Left lung (tissue), 10 donors: ENCODE results near the gene TRERF1. TPM values are rescaled to one million over a fixed set of nuclear protein-coding genes. Genes with fewer than 3 reads are reported as not detected.
"Not testable (repeated sequence)": the region's sequence is repeated elsewhere in the genome, so short reads cannot be mapped to it uniquely, and the experiment has no call there.

Experiments
- ATAC-seq: fragments of 200-7000 bp; cut with Tn5 transposase; one replicate; pipeline ENCODE4 v1.9.1; 2020; ENCODE audit warnings: moderate library complexity
- DNase-seq, 4 donors: peaks; one replicate each; pipeline ENCODE4 v3.0.0-alpha.2; 2013 to 2020
- H3K27ac ChIP-seq, 2 donors: fragments of 200-600 bp; sonication (generic) in 1 of 2; one replicate each; pipeline versions ENCODE4 v1.5.0 to v1.8.0; 2020 to 2021
- H3K27me3 ChIP-seq, 2 donors: fragments of 200-600 bp; sonication (generic) in 1 of 2; one replicate each; pipeline versions ENCODE4 v1.5.0 to v1.8.0; 2020 to 2021
- H3K36me3 ChIP-seq, 2 donors: fragments of 200-600 bp; sonication (generic) in 1 of 2; one replicate each; pipeline versions ENCODE4 v1.5.0 to v1.8.0; 2020 to 2021
- H3K4me1 ChIP-seq, 2 donors: fragments of 200-600 bp; one replicate each; pipeline ENCODE4 v1.8.0; 2021
- H3K4me3 ChIP-seq, 2 donors: fragments of 200-600 bp; sonication (generic) in 1 of 2; one replicate each; pipeline versions ENCODE4 v1.5.0 to v1.8.0; 2020 to 2021; ENCODE audit warnings: mild to moderate bottlenecking in 1 of 2
- H3K9me3 ChIP-seq, 2 donors: fragments of 200-600 bp; sonication (generic) in 1 of 2; one replicate each; pipeline versions ENCODE4 v1.5.0 to v1.8.0; 2020 to 2021
- intact Hi-C, 2 donors: fragments of 100-400 bp; cut with DNase I; formaldehyde crosslinking; loops; one replicate each; pipeline versions ENCODE4 v1.11.2 to v1.14.2; 2022
- polyA plus RNA-seq, 6 donors: library from polyadenylated mRNA; unstranded; fragments of 120-200 nt; gene quantifications; one replicate each; pipeline ENCODE4 v1.2.1, GENCODE V29; 2013; ENCODE audit not compliant: insufficient read length in 6 of 6
- total RNA-seq, 2 donors: library from RNA; stranded (reverse); fragmentation: NEBNext Ultra II Directional; extraction: Animal tissue kit (Norgen Biotek cat#: 25700); gene quantifications; one replicate each; pipeline ENCODE4 v1.2.1, GENCODE V29; 2021
- TF ChIP-seq, protein P1 (sequence below), 2 donors: fragments of 200-600 bp; sonication (generic) in 1 of 2; IDR thresholded peaks; one replicate each; pipeline versions ENCODE4 v1.5.0 to v1.8.0; 2021; ENCODE audit warnings: antibody characterized with exemption in 2 of 2
- donor health status: DM: no; HTN: yes; CAD: no.
- donor health status: DM: no; HTN: no; CAD: no.

TRERF1 gene
- total and polyA plus RNA-seq, 8 donors, result 3.7 to 24.9 (median 20.7) TPM

DNA sequence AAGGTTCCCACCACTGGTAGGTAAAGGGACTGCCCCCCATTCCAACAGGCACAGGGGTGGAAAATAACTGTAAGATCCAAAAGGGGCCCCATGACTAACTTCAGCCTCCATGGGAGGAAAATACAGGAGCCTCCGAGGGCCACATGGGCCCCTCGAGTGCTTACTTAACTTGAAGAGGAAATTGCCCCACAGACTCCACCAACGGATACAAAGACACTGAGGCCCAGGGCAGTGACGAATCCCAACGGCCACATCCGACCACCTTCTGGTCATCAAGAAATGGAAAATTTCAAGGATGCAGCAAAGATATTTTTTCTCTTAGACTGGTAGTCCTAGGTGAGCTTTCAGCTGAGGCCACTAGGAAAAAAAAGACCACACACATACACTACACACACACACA, 118.1 kb downstream of the TRERF1 start:
- no peak for DNase-seq
- ATAC-seq, result no peak
- Histone ChIP-seq H3K36me3 (no peaks in the 10 kb centered on the region), H3K27ac (peak overlapping the region in 1 of 2 donors; percentile 90), H3K4me1 (peaks cover 0 to 36% of the 10 kb centered on the region in 2 donors), H3K27me3 (no peaks in the 10 kb centered on the region), H3K9me3 (no peaks in the 10 kb centered on the region), H3K4me3 (no peak overlapping the region)
- TF ChIP-seq, protein P1, sequence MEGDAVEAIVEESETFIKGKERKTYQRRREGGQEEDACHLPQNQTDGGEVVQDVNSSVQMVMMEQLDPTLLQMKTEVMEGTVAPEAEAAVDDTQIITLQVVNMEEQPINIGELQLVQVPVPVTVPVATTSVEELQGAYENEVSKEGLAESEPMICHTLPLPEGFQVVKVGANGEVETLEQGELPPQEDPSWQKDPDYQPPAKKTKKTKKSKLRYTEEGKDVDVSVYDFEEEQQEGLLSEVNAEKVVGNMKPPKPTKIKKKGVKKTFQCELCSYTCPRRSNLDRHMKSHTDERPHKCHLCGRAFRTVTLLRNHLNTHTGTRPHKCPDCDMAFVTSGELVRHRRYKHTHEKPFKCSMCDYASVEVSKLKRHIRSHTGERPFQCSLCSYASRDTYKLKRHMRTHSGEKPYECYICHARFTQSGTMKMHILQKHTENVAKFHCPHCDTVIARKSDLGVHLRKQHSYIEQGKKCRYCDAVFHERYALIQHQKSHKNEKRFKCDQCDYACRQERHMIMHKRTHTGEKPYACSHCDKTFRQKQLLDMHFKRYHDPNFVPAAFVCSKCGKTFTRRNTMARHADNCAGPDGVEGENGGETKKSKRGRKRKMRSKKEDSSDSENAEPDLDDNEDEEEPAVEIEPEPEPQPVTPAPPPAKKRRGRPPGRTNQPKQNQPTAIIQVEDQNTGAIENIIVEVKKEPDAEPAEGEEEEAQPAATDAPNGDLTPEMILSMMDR (IDR thresholded peaks at IDR 0.05), result no peak
- intact Hi-C loops, result no loop called here

DNA sequence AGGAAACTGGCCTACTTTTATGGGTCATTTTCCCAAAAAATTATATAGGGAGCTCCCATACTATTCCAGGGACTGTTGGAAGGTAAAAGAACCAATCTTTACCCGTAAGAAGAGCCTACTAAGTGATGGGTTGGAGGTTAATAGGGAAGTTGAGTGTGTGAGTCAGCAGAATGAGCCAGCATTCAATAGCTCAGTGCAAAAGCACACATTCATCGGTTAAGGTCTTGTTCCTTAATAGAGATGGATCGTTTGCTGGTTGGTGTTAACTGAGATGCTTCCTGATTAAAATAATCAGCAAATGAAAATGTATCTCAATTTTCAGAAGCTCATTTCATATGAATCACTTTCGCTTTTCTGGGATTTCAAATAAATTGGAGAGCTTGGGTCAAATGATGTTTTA, 118.8 kb downstream of the TRERF1 start:
- Histone ChIP-seq H3K27ac (peak overlapping the region in 1 of 2 donors; percentile 90), H3K4me1 (peaks cover 0 to 29% of the 10 kb centered on the region in 2 donors), H3K36me3 (no peaks in the 10 kb centered on the region), H3K9me3 (no peaks in the 10 kb centered on the region), H3K4me3 (no peak overlapping the region), H3K27me3 (no peaks in the 10 kb centered on the region)
- TF ChIP-seq, protein P1 (IDR thresholded peaks at IDR 0.05), result no peak
- peak; percentile 53 for ATAC-seq
- intact Hi-C loops, result no loop called here
- DNase-seq, result no peak

DNA sequence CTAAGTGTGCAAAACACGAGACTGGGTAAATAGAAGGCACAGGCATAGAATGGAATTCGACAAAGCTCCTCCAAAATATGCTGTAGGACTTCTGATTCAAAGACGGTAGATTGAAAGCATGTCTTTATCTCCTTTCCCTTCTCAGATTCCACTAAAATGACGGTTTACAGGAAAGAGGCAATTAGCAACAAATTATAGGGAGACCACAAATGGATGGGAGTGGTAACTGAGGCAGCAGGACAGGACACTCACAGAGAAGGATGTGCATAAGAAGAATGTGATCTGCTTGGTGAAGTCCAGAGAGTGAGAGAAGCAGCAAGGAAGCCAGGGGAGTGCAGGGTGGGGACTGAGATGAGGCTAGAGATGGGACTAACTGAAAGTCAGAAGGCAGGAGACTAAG, 120.7 kb downstream of the TRERF1 start:
- no peak for ATAC-seq
- H3K4me3 ChIP-seq, result no peak overlapping the region
- H3K4me1 ChIP-seq, result peaks cover 0 to 32% of the 10 kb centered on the region in 2 donors
- no peaks in the 10 kb centered on the region for H3K27me3 ChIP-seq
- H3K36me3 ChIP-seq, result no peaks in the 10 kb centered on the region
- no peak for DNase-seq
- intact Hi-C loops, result no loop called here
- TF ChIP-seq, protein P1 (IDR thresholded peaks at IDR 0.05), result no peak
- H3K9me3 ChIP-seq, result no peaks in the 10 kb centered on the region
- no peak overlapping the region for H3K27ac ChIP-seq

DNA sequence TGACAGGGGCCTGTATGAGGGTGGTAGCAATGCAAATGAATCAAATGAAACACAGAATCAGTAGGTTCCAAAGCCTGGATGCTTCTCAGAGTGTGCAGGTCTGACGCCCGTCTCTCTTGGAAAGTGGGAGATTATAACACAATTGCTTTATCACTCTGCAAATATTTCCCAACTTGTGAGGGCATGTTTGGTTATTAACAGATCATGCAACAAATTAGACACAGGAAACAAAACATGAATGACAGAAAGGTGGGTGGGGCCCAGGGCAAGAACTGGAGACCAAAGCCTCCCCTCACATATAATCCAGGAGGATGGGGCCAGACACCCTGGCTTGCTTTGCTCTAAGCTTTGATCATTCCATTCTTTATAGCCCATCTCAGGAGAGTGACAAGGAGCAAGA, 125.5 kb downstream of the TRERF1 start:
- Histone ChIP-seq H3K4me1 (peaks cover 0 to 8% of the 10 kb centered on the region in 2 donors), H3K27me3 (no peaks in the 10 kb centered on the region), H3K36me3 (no peaks in the 10 kb centered on the region), H3K27ac (peak overlapping the region in 1 of 2 donors; percentile 14), H3K4me3 (no peak overlapping the region), H3K9me3 (no peaks in the 10 kb centered on the region)
- TF ChIP-seq, protein P1 (IDR thresholded peaks at IDR 0.05), result no peak
- no peak for ATAC-seq
- no peak for DNase-seq
- intact Hi-C loops, result no loop called here

DNA sequence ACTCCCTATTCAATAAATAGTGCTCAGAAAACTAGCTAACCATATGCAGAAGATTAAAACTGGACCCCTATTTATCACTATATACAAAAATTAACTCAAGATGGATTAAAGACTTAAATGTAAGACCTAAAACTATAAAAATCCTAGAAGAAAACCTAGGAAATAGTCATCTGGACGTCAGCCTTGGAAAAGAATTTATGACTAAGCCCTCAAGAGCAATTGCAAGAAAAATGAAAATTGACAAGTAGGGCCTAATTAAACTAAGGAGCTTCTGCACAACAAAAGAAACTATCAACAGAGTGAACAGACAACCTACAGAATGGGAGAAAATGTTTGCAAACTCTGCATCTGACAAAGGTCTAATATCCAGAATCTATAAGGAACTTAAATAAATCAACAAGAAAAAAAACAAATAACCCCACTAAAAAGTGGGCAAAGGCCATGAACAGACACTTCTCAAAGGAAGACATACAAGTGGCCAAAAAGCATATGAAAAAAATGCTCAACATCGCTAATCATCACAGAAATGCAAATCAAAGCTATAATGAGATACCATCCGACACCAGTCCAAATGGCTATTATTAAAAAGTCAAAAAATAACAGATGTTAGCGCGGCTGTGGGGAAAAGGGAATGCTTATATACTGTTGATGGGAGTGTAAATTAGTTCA, 126.9 kb downstream of the TRERF1 start:
- ATAC-seq, H3K4me1 ChIP-seq, H3K36me3 ChIP-seq, intact Hi-C loops, H3K4me3 ChIP-seq, H3K27me3 ChIP-seq, DNase-seq, H3K9me3 ChIP-seq, H3K27ac ChIP-seq: not testable (repeated sequence)

DNA sequence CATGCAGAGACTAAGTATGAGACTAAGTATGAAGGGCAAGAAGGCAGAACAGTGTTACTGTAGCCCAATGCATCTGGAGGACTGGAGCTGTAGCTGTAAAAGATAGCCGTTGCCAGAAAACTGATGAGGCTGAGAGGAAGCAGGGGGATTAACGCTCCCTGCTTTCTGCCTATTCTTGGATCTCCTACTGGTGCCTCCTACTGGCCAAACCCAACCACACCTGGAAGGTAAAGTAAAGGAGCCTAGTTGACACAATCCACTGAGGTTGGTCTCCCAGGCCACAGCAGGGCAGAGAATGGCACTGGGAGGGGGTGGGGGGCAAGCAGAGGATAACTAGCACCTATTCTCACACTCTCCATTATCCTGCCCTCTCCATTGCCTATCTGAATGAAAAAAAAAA, 129.1 kb downstream of the TRERF1 start:
- Histone ChIP-seq H3K36me3 (no peaks in the 10 kb centered on the region), H3K4me1 (peaks cover 0 to 21% of the 10 kb centered on the region in 2 donors), H3K27me3 (no peaks in the 10 kb centered on the region), H3K4me3 (no peak overlapping the region), H3K27ac (no peak overlapping the region), H3K9me3 (no peaks in the 10 kb centered on the region)
- DNase-seq (no peak), ATAC-seq (no peak)
- intact Hi-C loops, result no loop called here
- TF ChIP-seq, protein P1 (IDR thresholded peaks at IDR 0.05), result no peak
